Right ventricle myocardium inferior (tissue), 1 donor: Measurements from ENCODE around the gene RYR1. TPM values are rescaled to one million over a fixed set of nuclear protein-coding genes. Genes with fewer than 3 reads are reported as not detected.
"Not testable (repeated sequence)": the region's sequence is repeated elsewhere in the genome, so short reads cannot be mapped to it uniquely, and the experiment has no call there.

Source experiments
- ATAC-seq: fragments of 200-7000 bp; cut with Tn5 transposase; one replicate; pipeline ENCODE4 v1.9.1; 2020; ENCODE audit warnings: mild to moderate bottlenecking, moderate library complexity
- DNase-seq: peaks from one replicate; pipeline ENCODE4 v3.0.0; 2021; ENCODE audit errors: missing footprints
- intact Hi-C: fragments of 100-400 bp; cut with DNase I; formaldehyde crosslinking; loops from one replicate; pipeline ENCODE4 v1.11.0; 2022
- total RNA-seq: library from RNA; stranded (reverse); fragmentation: NEBNext Ultra II Directional; extraction: Animal tissue kit (Norgen Biotek cat#: 25700); gene quantifications from one replicate; pipeline ENCODE4 v1.2.1, GENCODE V29; 2021
- donor health status: DM: no; HTN: yes; CAD: no; lungs with severe emphysema.

RYR1 gene
- total RNA-seq, 1 donor from 2014 or later = 0.81 TPM

DNA sequence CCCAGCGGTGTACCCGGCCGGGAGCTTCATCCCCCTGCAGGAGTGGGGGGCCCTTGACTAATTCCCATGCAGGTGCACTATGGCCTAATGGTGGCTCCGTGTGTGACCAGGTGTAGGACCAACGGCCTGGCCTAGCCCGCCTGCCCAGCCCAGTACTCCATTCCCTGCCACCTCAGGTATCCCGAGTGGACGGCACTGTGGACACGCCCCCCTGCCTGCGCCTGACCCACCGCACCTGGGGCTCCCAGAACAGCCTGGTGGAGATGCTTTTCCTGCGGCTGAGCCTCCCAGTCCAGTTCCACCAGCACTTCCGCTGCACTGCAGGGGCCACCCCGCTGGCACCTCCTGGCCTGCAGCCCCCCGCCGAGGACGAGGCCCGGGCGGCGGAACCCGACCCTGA, 39.7 kb downstream of the RYR1 start:
- intact Hi-C loops = no loop called here
- ATAC-seq = no peak
- no peak for DNase-seq

GRCh38 chr19:38475176-38475575, 41.7 kb downstream of the RYR1 start:
- ATAC-seq = no peak

DNA sequence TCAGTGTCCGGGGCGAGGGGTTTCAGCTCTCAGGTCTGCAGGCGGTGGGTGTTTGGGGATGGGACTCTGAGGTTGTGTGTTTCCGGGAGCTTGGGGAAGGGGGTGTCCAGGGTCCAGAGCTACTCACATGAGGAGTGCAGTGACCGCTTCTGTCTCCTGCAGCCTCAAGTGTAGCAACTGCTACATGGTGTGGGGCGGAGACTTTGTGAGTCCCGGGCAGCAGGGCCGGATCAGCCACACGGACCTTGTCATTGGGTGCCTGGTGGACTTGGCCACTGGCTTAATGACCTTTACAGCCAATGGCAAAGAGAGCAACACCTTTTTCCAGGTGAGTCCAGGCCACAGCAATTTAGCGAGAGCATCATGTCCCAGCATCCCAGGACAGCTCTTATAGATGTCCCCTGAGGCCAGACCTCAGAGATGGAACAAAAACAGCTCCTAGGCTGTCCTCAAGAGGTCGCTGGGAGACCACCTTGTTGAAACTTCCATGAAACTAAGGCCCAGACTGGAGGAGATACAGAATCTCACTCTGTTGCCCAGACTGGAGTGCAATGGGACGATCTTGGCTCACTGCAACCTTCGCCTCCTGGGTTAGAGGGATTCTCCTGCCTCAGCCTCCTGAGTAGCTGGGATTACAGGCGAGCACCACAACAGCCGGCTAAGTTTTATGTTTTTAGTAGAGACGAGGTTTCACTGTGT, 44.9 kb downstream of the RYR1 start:
- intact Hi-C loops = no loop called here
- DNase-seq (no peak), ATAC-seq (no peak)

More at GRCh38 chr19:38475176-38475575, 41.7 kb downstream of the RYR1 start:
- no peak for DNase-seq
- intact Hi-C loops = no loop called here

DNA sequence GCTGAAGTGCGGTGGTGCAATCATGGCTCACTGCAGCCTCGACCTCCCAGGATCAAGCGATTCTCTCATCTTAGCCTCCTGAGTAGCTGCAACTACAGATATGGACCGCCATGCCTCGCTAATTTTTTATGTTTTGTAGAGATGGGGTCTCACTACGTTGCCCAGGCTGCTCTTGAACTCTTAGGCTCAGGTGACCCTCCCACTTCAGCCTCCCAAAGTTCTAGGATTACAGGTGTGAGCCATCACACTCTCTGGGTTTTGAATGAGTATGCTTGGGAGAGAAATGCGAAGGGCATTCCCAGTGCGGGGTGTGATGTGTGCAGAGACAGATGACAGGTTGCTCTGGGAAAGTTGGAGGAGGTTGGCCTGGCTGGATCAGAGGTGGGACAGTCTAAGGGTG, 49.0 kb downstream of the RYR1 start:
- DNase-seq (no peak), ATAC-seq (no peak)
- intact Hi-C loops = no loop called here

- intact Hi-C loops = no loop called here
- ATAC-seq (no peak), DNase-seq (no peak)
Measured at GRCh38 chr19:38483016-38483630, 49.6 kb downstream of the RYR1 start.

GRCh38 chr19:38484747-38485146, 51.3 kb downstream of the RYR1 start:
- no peak for ATAC-seq
- intact Hi-C loops = no loop called here
- no peak for DNase-seq

DNA sequence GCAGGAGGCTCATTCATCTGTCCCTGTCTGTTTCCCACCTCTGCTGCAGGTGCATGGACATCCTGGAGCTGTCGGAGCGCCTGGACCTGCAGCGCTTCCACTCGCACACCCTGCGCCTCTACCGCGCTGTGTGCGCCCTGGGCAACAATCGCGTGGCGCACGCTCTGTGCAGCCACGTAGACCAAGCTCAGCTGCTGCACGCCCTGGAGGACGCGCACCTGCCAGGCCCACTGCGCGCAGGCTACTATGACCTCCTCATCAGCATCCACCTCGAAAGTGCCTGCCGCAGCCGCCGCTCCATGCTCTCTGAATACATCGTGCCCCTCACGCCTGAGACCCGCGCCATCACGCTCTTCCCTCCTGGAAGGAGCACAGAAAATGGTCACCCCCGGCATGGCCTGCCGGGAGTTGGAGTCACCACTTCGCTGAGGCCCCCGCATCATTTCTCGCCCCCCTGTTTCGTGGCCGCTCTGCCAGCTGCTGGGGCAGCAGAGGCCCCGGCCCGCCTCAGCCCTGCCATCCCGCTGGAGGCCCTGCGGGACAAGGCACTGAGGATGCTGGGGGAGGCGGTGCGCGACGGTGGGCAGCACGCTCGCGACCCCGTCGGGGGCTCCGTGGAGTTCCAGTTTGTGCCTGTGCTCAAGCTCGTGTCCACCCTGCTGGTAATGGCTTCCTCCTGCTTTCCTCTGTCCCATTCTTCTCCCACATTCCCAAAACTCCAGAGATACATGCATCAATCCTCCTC, 52.2 kb downstream of the RYR1 start:
- intact Hi-C loops = no loop called here
- ATAC-seq = no peak
- no peak for DNase-seq

DNA sequence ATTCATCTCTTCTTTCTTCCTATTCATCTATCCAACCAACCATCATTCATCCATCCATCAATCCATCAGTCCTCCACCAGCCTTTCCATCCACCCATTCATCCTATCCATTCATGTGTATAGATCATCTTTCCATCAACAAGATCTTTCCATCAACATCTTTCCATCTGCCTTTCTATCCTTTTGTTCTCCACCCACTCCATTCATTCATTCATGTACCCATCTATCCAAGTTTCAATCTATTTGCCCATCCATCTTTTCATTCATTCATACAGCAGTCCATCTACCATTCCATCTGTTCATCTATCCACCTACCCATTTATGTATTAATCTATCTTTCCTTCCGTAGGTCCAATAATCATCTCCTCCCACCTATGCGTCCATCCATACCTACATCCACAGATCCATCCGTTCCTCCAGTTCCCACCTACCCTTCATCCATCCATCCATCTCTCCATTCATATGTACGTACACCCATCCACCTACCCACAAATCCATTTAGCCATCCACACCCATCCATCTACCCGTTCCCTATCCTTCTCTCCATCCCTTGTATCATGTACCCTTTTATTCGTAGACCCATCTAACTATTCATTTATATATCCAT, 53.3 kb downstream of the RYR1 start:
- no peak for DNase-seq
- no peak for ATAC-seq
- intact Hi-C loops = no loop called here

DNA sequence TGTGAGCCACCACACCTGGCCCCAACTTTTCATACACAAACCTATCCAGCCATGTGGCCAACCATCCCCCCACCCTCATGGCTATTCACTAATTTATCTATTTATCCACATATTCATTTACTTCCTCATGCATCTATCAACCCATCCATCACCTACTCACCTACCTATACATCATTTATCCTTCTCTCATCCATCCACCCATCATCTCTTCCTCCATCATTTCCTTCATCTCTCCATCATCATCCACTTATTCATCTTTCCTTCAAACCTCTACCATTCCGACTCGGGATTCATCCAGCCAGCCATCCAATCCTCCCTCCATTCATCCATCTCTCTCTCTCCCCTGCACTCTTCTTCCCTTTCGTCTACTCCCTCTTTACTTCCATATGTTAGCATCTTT, 54.6 kb downstream of the RYR1 start:
- intact Hi-C loops = no loop called here
- DNase-seq (no peak), ATAC-seq (no peak)

DNA sequence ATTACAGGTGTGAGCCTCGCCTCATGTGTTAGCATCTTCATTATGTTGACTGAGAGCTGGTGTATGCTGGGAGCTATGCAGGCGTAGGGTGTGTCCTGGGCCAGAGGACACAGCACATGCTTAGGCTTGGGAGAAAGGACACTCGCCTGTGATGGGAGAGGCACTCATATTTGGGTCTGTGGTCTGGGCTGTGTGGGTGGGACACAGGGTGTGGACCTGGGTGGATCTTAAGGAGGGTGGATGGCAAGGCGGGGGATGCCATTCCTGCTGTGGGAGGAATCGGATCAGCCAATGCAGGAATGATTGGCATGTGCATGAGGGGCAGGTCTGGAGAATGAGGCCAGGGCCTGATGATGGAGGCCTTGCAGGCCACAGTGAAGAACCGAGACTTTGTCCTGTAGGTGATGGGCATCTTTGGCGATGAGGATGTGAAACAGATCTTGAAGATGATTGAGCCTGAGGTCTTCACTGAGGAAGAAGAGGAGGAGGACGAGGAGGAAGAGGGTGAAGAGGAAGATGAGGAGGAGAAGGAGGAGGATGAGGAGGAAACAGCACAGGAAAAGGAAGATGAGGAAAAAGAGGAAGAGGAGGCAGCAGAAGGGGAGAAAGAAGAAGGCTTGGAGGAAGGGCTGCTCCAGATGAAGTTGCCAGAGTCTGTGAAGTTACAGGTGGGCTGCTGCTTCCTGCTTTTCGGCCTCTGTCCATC, 55.4 kb downstream of the RYR1 start:
- intact Hi-C loops = no loop called here
- ATAC-seq = no peak
- no peak for DNase-seq

DNA sequence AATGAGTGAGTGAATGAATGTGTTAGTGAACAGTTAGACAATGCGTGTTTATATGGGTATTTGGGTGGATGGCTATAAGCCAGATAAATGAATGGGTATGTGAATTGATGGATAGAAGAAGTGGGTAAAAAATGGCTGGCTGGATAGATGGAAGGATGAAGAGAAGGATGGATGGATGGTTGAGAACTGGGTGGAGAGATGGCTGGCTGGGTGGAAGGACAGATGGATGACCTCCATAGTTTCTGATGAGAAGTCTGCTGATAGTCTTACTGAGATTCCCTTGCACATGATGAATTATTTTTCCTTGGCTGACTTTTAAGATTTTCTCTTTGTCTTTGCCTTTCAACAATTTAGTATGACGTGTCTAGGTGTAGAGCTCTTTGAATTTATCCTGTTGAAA, 57.4 kb downstream of the RYR1 start:
- intact Hi-C loops = no loop called here
- ATAC-seq (no peak), DNase-seq (no peak)

DNA sequence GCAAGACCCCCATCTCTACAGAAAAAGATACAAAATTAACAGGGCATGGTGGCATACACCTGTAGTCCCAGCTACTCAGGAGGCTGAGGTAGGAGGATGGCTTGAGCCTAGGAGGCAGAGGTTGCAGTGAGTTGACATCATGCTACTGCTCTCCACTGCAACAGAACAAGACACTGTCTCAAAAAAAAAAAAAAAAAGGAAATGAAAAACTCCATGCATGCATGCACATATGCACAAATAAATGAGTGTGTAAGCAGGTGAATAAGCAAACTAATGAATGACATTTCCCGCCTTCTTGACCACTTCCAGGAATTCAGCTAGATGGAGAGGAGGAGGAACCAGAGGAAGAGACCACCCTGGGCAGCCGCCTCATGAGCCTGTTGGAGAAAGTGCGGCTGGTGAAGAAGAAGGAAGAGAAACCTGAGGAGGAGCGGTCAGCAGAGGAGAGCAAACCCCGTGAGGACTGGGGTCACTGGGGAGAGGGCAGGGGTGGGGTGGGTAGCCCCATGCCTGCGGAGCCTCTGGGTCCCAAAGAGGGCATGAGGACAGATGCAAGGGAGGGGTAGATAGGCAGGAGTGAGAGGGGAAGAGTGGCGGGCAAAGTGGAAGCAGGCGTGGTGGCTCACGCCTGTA, 58.8 kb downstream of the RYR1 start:
- ATAC-seq (no peak), DNase-seq (no peak)
- intact Hi-C loops = no loop called here

GRCh38 chr19:38494379-38494778, 60.9 kb downstream of the RYR1 start:
- intact Hi-C loops = no loop called here
- ATAC-seq (no peak), DNase-seq (no peak)

DNA sequence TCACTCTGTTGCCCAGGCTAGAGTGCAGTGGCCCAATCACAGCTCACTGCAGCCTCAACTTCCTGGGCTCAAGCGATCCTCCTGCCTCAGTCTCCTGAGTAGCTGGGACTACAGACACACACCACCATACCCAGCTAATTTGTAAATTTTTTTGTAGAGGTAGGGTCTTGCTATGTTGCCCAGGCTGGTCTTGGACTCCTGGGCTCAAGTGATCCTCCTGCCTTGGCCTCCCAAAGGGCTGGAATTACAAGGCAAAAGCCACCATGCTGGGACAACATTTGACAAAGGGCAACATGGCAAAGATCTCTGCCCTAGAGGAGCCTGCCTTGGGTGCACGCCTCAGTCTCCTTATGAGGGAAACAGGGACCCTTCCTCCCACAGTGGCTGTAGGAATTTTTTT, 61.9 kb downstream of the RYR1 start:
- intact Hi-C loops, ATAC-seq, DNase-seq: not testable (repeated sequence)

DNA sequence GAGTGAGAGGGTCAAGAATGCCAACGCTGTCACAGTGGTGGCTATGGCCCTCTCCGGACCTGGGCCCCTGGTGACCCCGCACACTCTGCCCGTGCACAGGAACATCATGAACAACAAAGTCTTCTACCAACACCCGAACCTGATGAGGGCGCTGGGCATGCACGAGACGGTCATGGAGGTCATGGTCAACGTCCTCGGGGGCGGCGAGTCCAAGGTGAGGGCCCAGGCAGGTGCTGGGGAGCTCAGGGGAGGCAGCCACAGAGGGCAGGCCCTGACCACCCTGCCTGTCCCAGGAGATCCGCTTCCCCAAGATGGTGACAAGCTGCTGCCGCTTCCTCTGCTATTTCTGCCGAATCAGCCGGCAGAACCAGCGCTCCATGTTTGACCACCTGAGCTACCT, 62.6 kb downstream of the RYR1 start:
- DNase-seq (no peak), ATAC-seq (no peak)
- intact Hi-C loops = no loop called here

GRCh38 chr19:38496603-38497487, 63.4 kb downstream of the RYR1 start:
- no peak for DNase-seq
- no peak for ATAC-seq
- intact Hi-C loops = no loop called here

DNA sequence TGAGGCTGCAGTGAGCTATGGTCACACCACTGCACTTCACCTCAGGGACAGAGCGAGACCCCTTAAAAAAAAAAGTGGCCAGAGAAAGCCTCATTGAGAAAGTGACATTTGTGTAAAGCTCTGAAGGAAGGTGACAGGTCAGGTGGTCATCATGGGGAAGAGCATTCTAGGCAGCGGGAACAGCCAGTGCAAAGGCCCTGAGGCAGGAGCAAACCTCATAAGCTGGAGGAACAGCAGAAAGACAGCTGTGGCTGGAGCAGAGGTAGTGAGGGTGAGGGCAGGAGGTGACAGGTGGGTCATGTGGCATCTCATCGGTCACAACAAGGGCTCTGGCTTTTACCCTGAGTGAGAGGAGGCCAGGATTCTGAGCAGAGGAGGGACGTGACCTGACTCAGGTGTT, 64.4 kb downstream of the RYR1 start:
- no peak for ATAC-seq
- no peak for DNase-seq

GRCh38 chr19:38499532-38499931, 66.0 kb downstream of the RYR1 start:
- no peak for DNase-seq
- intact Hi-C loops = no loop called here
- ATAC-seq = no peak

More for the DNA sequence above, 64.4 kb downstream of the RYR1 start:
- intact Hi-C loops = no loop called here
